Activated CD4-positive, alpha-beta T cell treated with anti-CD3 and anti-CD28 coated beads, Interleukin-2, amount 10 ng/mL, durations not matched to agents 7 days and 5 days (primary cell): Measurements from ENCODE around the gene TCF12. TPM values are rescaled to one million over a fixed set of nuclear protein-coding genes. Genes with fewer than 3 reads are reported as not detected.
"Not testable (repeated sequence)": the region's sequence is repeated elsewhere in the genome, so short reads cannot be mapped to it uniquely, and the experiment has no call there.

Experiments
- CTCF ChIA-PET: fragments of 350-600 bp; sonication (Branson Sonifier 250); formaldehyde crosslinking; loops from one replicate; lab custom pipeline; 2021; ENCODE audit warnings: antibody characterized with exemption; lab: Charles Lee
- POLR2A ChIA-PET: fragments of 350-600 bp; sonication (Branson Sonifier 250); formaldehyde crosslinking; loops from one replicate; lab custom pipeline; 2021; ENCODE audit warnings: antibody characterized with exemption; lab: Charles Lee
- DNase-seq: peaks from one replicate; pipeline ENCODE4 v3.0.0-alpha.2; 2020
- H3K27ac Mint-ChIP-seq: one replicate; pipeline ENCODE4 v1.8.0; 2021; ENCODE audit warnings: mild to moderate bottlenecking, moderate library complexity, mixed read lengths
- H3K27me3 Mint-ChIP-seq: one replicate; pipeline ENCODE4 v1.8.0; 2021; ENCODE audit warnings: mixed read lengths
- H3K36me3 Mint-ChIP-seq: one replicate; pipeline ENCODE4 v1.8.0; 2021; ENCODE audit warnings: low read depth, mixed read lengths
- H3K4me1 Mint-ChIP-seq: one replicate; pipeline ENCODE4 v1.8.0; 2021; ENCODE audit warnings: mixed read lengths
- H3K4me3 Mint-ChIP-seq: one replicate; pipeline ENCODE4 v1.8.0; 2021; ENCODE audit warnings: mild to moderate bottlenecking, moderate library complexity, mixed read lengths
- H3K9me3 Mint-ChIP-seq: one replicate; pipeline ENCODE4 v1.8.0; 2021; ENCODE audit warnings: mixed read lengths
- total RNA-seq, 2 experiments: library from RNA; stranded (reverse); gene quantifications; one replicate each; pipeline ENCODE4 v1.2.3, GENCODE V29; 2021

The TCF12 gene
- total RNA-seq, 2 experiments from 2014 or later: 50.9 to 60.8 TPM

DNA sequence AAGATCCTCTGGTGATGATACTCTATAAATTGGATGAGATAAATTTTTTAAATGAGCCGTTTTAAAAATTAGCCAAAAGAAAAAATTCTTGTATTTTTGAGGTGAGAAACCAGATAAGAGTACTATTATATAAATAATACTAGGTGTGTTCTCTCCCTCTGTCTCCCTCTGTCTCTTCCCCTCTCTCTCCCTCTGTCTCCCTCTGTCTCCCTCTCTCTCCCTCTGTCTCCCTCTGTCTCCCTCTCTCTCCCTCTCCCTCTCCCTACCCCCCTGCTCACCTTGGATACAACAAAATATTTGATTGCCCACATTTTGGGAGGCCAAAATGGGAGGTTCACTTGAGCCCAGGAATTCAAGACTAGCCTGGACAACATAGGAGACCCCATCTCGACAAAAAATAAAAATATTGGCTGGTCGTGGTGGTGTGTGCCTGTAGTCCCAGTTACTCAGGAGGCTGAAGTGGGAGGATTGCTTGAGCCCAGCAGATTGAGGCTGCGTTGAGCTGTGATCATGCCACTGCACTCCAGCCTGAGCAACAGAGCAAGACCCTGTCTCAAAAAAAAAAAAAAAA, 168.5 kb downstream of the TCF12 start:
- Mint-ChIP-seq H3K27me3 (no peaks in the 10 kb centered on the region), H3K36me3 (peaks cover 5% of the 10 kb centered on the region), H3K4me3 (no peak overlapping the region), H3K27ac (no peak overlapping the region), H3K4me1 (peaks cover 5% of the 10 kb centered on the region), H3K9me3 (no peaks in the 10 kb centered on the region)
- no peak for DNase-seq
- CTCF ChIA-PET: no interaction called here
- POLR2A ChIA-PET: no interaction called here

DNA sequence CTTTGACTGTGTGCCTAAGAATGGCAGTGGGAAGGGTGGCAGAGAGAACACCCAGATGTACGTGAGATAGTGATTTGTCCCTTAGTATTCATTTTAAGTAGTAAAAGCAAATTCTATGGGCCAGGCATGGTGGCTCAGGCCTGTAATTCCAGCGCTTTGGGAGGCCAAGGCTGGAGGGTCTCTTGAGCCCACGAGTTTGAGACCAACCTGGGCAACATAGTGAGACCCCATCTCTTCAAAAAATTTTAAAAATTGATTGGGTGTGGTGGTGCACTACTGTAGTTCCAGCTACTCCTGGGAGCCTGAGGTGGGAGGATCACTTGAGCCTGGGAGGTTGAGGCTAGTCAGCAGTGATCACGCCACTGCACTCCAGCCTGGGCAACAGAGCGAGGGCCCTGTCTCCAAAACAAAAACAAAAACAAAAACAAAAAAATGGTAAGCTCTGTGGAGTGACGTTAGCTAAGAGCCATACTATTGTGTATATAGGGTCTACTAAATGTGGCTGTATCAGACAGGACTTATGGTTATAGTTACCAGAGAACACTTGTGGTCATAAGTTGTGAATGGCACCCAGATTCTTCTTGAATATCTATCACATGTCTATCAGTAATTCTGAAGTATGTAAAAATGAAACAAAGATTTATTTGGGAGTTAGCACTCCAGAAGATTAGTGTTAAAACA, 171.5 kb downstream of the TCF12 start:
- Mint-ChIP-seq H3K4me1 (peaks cover 13% of the 10 kb centered on the region), H3K9me3 (no peaks in the 10 kb centered on the region), H3K27me3 (no peaks in the 10 kb centered on the region), H3K4me3 (no peak overlapping the region), H3K36me3 (peaks cover 16% of the 10 kb centered on the region), H3K27ac (no peak overlapping the region)
- CTCF ChIA-PET: no interaction called here
- POLR2A ChIA-PET: no interaction called here
- DNase-seq: no peak

GRCh38 chr15:57090496-57090859, 172.0 kb downstream of the TCF12 start:
- POLR2A ChIA-PET: no interaction called here
- CTCF ChIA-PET: no interaction called here
- H3K36me3 Mint-ChIP-seq: peaks cover 19% of the 10 kb centered on the region
- no peaks in the 10 kb centered on the region for H3K9me3 Mint-ChIP-seq
- H3K4me1 Mint-ChIP-seq: peaks cover 13% of the 10 kb centered on the region
- H3K4me3 Mint-ChIP-seq: no peak overlapping the region
- no peak for DNase-seq
- H3K27me3 Mint-ChIP-seq: no peaks in the 10 kb centered on the region
- H3K27ac Mint-ChIP-seq: no peak overlapping the region

DNA sequence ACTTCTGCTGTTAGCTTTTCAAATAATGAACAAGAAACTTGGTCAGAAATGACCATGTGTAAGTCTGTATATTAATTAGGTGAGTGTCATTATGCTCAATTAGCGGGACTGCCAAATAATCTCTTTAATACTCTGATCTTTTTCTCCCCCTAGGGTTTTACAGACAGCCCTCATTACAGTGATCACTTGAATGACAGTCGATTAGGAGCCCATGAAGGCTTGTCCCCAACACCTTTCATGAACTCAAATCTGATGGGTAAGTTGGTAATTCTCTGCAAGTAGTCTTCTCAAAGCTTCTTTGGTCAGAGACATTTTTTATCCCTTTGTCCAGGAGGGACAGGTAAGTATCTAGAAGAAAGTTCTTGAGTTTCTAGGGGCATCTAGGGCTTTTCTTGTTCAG, 173.2 kb downstream of the TCF12 start:
- H3K9me3 Mint-ChIP-seq: no peaks in the 10 kb centered on the region
- POLR2A ChIA-PET: no interaction called here
- peaks cover 21% of the 10 kb centered on the region for H3K36me3 Mint-ChIP-seq
- H3K4me3 Mint-ChIP-seq: no peak overlapping the region
- no peak overlapping the region for H3K27ac Mint-ChIP-seq
- no peak for DNase-seq
- CTCF ChIA-PET: interaction anchor here (0.6 kb wide), 2 partner anchors 22 to 358 kb away, joined by 3 to 5 read pairs; no protein-coding TSS in a partner anchor
- no peaks in the 10 kb centered on the region for H3K27me3 Mint-ChIP-seq
- peaks cover 13% of the 10 kb centered on the region for H3K4me1 Mint-ChIP-seq

DNA sequence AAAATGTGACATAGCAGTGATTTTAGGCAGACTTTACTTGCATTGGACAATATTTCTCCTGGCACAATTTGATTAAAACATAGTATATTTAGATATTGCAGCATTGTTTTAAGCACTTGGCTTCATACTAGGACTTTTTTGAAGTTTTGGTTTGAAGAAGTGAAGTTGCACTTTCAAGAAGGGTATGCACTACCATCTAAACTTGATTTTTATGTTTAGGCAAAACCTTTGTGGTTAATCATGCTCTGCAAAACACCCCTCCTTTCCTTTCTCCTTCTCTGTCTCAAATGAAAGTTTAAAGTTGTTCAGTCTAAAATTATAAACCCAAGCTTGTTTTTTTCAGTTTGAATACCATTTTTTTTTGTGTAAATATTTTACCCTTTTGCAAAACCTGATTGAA, 173.8 kb downstream of the TCF12 start:
- ChIA-PET CTCF (no interaction called here), POLR2A (no interaction called here)
- no peak for DNase-seq
- Mint-ChIP-seq H3K36me3 (peaks cover 21% of the 10 kb centered on the region), H3K9me3 (no peaks in the 10 kb centered on the region), H3K4me1 (peaks cover 13% of the 10 kb centered on the region), H3K4me3 (no peak overlapping the region), H3K27ac (no peak overlapping the region), H3K27me3 (no peaks in the 10 kb centered on the region)

DNA sequence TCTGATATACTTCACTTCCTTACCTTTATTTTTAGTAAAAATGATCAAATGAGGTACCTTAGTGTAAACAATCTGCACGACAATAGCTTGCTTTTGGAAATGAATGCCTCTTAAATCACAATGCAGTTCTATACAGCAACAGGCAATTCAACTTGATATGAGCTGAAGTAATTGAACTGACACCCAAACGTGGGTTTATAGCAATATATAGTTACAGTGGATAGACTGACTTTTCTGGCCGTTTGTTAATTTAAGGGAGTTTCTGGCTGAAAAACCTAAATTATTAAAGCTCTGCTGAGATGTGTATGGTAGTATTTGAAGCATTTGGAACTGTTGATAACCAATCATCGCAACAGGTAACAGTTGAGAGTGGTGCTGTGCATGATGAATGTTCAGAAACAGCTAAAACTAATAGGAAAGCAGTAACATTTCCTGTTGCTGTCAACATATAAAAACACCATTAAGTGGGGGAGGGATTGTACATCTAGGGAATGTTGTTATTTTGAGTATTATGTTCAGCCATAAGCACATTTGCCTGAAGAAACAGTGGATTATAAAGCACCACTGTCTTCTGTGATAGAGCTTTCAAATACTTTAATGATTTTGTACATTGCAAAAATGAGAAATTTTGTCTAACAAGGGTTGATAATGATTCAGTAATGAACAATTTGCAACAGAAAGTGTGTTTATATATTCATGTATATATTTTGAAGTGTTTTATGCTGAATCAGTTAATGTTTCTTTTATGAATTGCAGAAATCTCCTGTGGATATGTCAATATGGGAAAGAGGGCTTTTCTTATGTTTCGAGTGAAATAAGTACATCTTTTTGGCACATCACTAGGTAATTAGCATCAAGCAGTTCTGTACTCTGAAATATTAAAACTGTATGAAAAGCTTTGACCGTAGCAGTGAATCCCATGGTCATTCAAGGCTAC, 176.1 kb downstream of the TCF12 start:
- Mint-ChIP-seq H3K27ac (no peak overlapping the region), H3K4me1 (peaks cover 15% of the 10 kb centered on the region), H3K27me3 (no peaks in the 10 kb centered on the region), H3K9me3 (peaks cover 5% of the 10 kb centered on the region), H3K36me3 (peaks cover 25% of the 10 kb centered on the region), H3K4me3 (no peak overlapping the region)
- ChIA-PET CTCF (interaction anchor here (0.9 kb wide), 1 partner anchor 8 kb away, joined by 3 read pairs; no protein-coding TSS in a partner anchor), POLR2A (interaction anchor here (0.7 kb wide), 1 partner anchor 96 kb away, joined by 3 read pairs; no protein-coding TSS in a partner anchor)
- DNase-seq: no peak

DNA sequence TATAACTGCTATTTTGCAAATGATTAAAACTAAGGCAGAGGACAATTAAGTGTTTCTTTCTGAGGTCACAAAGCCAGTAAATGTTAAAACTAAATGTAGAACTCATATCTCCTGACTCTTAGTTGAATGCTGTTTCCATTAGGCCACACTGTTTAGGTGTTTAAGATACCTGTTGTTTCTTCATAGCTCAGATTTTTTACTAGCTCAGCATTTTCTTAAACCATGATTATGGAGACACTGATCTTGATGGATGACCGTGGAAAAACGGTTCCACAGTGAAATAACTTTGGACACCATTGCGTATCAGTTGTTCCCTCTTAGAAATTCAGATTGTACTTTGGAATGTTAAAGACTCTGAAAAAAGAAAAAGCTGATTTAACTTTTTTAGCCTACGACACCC, 177.5 kb downstream of the TCF12 start:
- H3K9me3 Mint-ChIP-seq: peaks cover 5% of the 10 kb centered on the region
- CTCF ChIA-PET: interaction anchor here (0.9 to 1.1 kb wide), 2 partner anchors 28 to 41 kb away, joined by 3 read pairs; no protein-coding TSS in a partner anchor
- no peak for DNase-seq
- H3K4me1 Mint-ChIP-seq: peaks cover 15% of the 10 kb centered on the region
- no peaks in the 10 kb centered on the region for H3K27me3 Mint-ChIP-seq
- no peak overlapping the region for H3K4me3 Mint-ChIP-seq
- H3K36me3 Mint-ChIP-seq: peaks cover 25% of the 10 kb centered on the region
- POLR2A ChIA-PET: no interaction called here
- H3K27ac Mint-ChIP-seq: no peak overlapping the region

GRCh38 chr15:57097246-57097645, 178.8 kb downstream of the TCF12 start:
- H3K27me3 Mint-ChIP-seq: no peaks in the 10 kb centered on the region
- no peak overlapping the region for H3K4me3 Mint-ChIP-seq
- DNase-seq: no peak
- H3K4me1 Mint-ChIP-seq: peaks cover 8% of the 10 kb centered on the region
- H3K9me3 Mint-ChIP-seq: peaks cover 5% of the 10 kb centered on the region
- ChIA-PET POLR2A (no interaction called here), CTCF (no interaction called here)
- no peak overlapping the region for H3K27ac Mint-ChIP-seq
- peaks cover 18% of the 10 kb centered on the region for H3K36me3 Mint-ChIP-seq

DNA sequence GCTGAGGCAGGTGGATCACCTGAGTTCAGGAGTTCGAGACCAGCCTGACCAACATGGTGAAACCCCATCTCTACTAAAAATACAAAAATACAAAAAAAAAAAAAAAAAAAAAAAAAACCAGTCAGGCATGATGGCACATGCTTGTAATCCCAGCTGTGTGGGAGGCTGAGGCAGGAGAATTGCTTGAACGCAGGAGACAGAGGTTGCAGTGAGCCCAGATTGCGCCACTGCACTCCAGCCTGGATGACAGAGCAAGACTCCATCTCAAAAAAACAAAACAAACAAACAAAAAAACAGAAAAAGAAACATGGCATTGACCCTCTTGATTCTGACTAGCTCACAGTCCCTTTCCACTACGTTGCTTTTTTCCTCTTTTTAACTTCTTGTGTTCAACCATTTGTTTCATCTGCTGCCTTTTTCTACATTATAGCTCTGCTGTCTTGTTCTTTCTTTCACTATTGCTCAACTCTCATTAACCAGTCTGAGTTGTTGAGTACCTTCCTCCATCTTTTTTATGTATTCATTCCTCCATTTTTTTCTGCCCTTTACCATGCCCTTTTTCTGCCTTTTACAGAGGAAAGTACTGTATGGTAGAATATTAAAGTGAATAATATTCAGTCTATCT, 179.6 kb downstream of the TCF12 start:
- peaks cover 15% of the 10 kb centered on the region for H3K36me3 Mint-ChIP-seq
- CTCF ChIA-PET: interaction anchor here (0.6 kb wide), 1 partner anchor 39 kb away, joined by 3 read pairs; no protein-coding TSS in a partner anchor
- H3K4me3 Mint-ChIP-seq, H3K27me3 Mint-ChIP-seq, DNase-seq, H3K27ac Mint-ChIP-seq, H3K4me1 Mint-ChIP-seq, H3K9me3 Mint-ChIP-seq, POLR2A ChIA-PET: not testable (repeated sequence)

GRCh38 chr15:57098896-57099295, 180.5 kb downstream of the TCF12 start:
- DNase-seq: no peak
- ChIA-PET CTCF (no interaction called here), POLR2A (no interaction called here)
- peaks cover 5% of the 10 kb centered on the region for H3K4me1 Mint-ChIP-seq
- no peak overlapping the region for H3K4me3 Mint-ChIP-seq
- peaks cover 13% of the 10 kb centered on the region for H3K36me3 Mint-ChIP-seq
- no peak overlapping the region for H3K27ac Mint-ChIP-seq
- H3K27me3 Mint-ChIP-seq: no peaks in the 10 kb centered on the region
- H3K9me3 Mint-ChIP-seq: peaks cover 5% of the 10 kb centered on the region

- H3K36me3 Mint-ChIP-seq: peaks cover 9% of the 10 kb centered on the region
- no peak for DNase-seq
- H3K27ac Mint-ChIP-seq: no peak overlapping the region
- H3K4me3 Mint-ChIP-seq: no peak overlapping the region
- POLR2A ChIA-PET: no interaction called here
- CTCF ChIA-PET: no interaction called here
- H3K9me3 Mint-ChIP-seq: peaks cover 5% of the 10 kb centered on the region
- peaks cover 3% of the 10 kb centered on the region for H3K4me1 Mint-ChIP-seq
- H3K27me3 Mint-ChIP-seq: no peaks in the 10 kb centered on the region
These were observed 181.7 kb downstream of the TCF12 start for GRCh38 chr15:57100136-57100539.

DNA sequence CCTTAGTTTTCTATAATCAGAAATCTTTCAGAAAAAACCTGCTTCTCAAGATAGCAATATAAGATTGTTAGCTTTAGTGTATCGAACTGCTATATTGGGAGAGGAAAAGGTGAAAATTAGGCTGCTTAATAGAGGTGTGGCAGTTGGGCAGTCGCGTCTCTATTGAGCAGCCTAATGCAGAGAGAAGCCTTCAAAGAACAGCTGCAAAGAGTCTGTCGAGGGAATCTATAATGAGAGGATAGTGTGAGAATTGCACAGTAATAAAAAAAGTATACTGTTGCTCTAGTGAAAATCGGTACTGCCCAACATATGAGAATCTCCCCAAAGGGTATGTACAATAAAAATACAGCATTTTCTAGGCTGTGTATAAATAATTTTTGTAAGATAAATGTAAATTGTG, 184.4 kb downstream of the TCF12 start:
- H3K27me3 Mint-ChIP-seq: no peaks in the 10 kb centered on the region
- H3K27ac Mint-ChIP-seq: no peak overlapping the region
- POLR2A ChIA-PET: no interaction called here
- no peak for DNase-seq
- peaks cover 9% of the 10 kb centered on the region for H3K9me3 Mint-ChIP-seq
- no peak overlapping the region for H3K4me3 Mint-ChIP-seq
- peaks cover 3% of the 10 kb centered on the region for H3K4me1 Mint-ChIP-seq
- CTCF ChIA-PET: interaction anchor here (1.0 to 1.1 kb wide), 2 partner anchors 8 to 9 kb away, joined by 3 read pairs; no protein-coding TSS in a partner anchor
- H3K36me3 Mint-ChIP-seq: peaks cover 14% of the 10 kb centered on the region
